K562 (cell line): Measurements from ENCODE around the gene LMAN1. TPM values are rescaled to one million over a fixed set of nuclear protein-coding genes. Genes with fewer than 3 reads are reported as not detected.

ENCODE experiments used
- ATAC-seq: fragments of 200-7000 bp; cut with Tn5 transposase; 3 replicates; pipeline ENCODE4 v1.9.1; 2020; ENCODE audit warnings: moderate library complexity
- BruUV-seq: library from RNA; stranded (reverse); fragments of 400-500 nt; replicated peaks from 2 replicates; lab custom pipeline; 2021; lab: Mats Ljungman, UMichigan
- CTCF ChIA-PET: fragments of 300-600 bp; formaldehyde crosslinking; extraction: SDS; loops from one replicate; lab custom pipeline; 2021; ENCODE audit warnings: low intra/inter-chr PET ratio; lab: Yijun Ruan, JAX
- POLR2A ChIA-PET: fragments of 300-600, 350-650 bp; sonication (Branson Sonifier 250); formaldehyde crosslinking; extraction: SDS; loops from one replicate; lab custom pipeline; 2021; ENCODE audit warnings: antibody characterized with exemption, inconsistent platforms; lab: Yijun Ruan, JAX
- DNase-seq, 4 experiments: peaks; one replicate each; pipeline versions ENCODE4 v3.0.0 to v3.0.0-alpha.2; 2011 to 2018; ENCODE audit warnings: low spot score in 3 of 4, mixed read lengths in 3 of 4; ENCODE audit errors: extremely low read depth in 1 of 4
- FAIRE-seq: peaks from 2 replicates; lab custom pipeline; 2011; peaks lifted over from hg19 to GRCh38; lab: Jason Lieb, UNC
- H2AFZ ChIP-seq: 2 replicates; pipeline ENCODE4 v1.6.0; 2011; ENCODE audit warnings: low read depth, low read length, control low read depth, inconsistent platforms
- H3K27ac ChIP-seq: fragments of 200-600 bp; 3 replicates; pipeline ENCODE4 v1.8.0; 2011; ENCODE audit warnings: low read depth, mild to moderate bottlenecking, control low read depth, inconsistent platforms, low read length, moderate library complexity, mixed read lengths; ENCODE audit errors: extremely low read depth
- H3K27me3 ChIP-seq, 2 experiments: fragments of 300-600 bp in 1 of 2; 2 replicates in 1 of 2; 3 replicates in 1 of 2; pipeline versions ENCODE4 v1.6.0 to v1.8.0; 2011; ENCODE audit warnings: inconsistent platforms in 2 of 2, low read length in 2 of 2, mild to moderate bottlenecking in 1 of 2, mixed read lengths in 1 of 2, moderate library complexity in 1 of 2; ENCODE audit not compliant: control insufficient read depth in 2 of 2, insufficient read depth in 2 of 2
- H3K36me3 ChIP-seq: fragments of 300-600 bp; 3 replicates; pipeline ENCODE4 v1.8.0; 2011; ENCODE audit warnings: mild to moderate bottlenecking, low read length, inconsistent platforms; ENCODE audit not compliant: control insufficient read depth, insufficient read depth
- H3K4me1 ChIP-seq, 2 experiments: fragments of 200-600 bp in 1 of 2; replicated peaks in 1 of 2; 2 replicates in 1 of 2; 3 replicates in 1 of 2; pipeline versions ENCODE4 v1.5.1 to v1.8.0; 2011; ENCODE audit warnings: inconsistent platforms in 2 of 2, low read length in 2 of 2, mild to moderate bottlenecking in 1 of 2, mixed read lengths in 1 of 2, moderate library complexity in 1 of 2; ENCODE audit not compliant: control insufficient read depth in 2 of 2, insufficient read depth in 2 of 2
- H3K4me2 ChIP-seq: 2 replicates; pipeline ENCODE4 v1.6.1; 2011; ENCODE audit warnings: low read length, control low read depth, inconsistent platforms, mixed read lengths; ENCODE audit not compliant: insufficient read depth
- H3K4me3 ChIP-seq: fragments of 200-600 bp; sonication (generic), shearing (Covaris generic); 2 replicates; pipeline ENCODE4 v1.5.1; 2016; ENCODE audit warnings: control low read depth, inconsistent platforms
- H3K79me2 ChIP-seq: fragments of 200-600 bp; 3 replicates; pipeline ENCODE4 v1.8.0; 2011; ENCODE audit warnings: low read length, inconsistent platforms; ENCODE audit not compliant: control insufficient read depth, insufficient read depth
- H3K9ac ChIP-seq, 2 experiments: 2 replicates each; pipeline versions ENCODE4 v1.6.0 to v1.6.1; 2011; ENCODE audit warnings: low read depth in 2 of 2, low read length in 2 of 2, control low read depth in 1 of 2, inconsistent platforms in 1 of 2, mild to moderate bottlenecking in 1 of 2, mixed read lengths in 1 of 2; ENCODE audit not compliant: insufficient read depth in 1 of 2
- H3K9me1 ChIP-seq: one replicate; pipeline ENCODE4 v1.6.0; 2011; ENCODE audit warnings: inconsistent platforms, mild to moderate bottlenecking, low read length, moderate library complexity; ENCODE audit not compliant: control insufficient read depth, insufficient read depth
- H3K9me3 ChIP-seq: replicated peaks from 2 replicates; pipeline ENCODE4 v1.5.1; 2011; ENCODE audit warnings: low read depth, low read length, inconsistent platforms; ENCODE audit not compliant: control insufficient read depth, insufficient read depth
- H4K20me1 ChIP-seq: replicated peaks from 2 replicates; pipeline ENCODE4 v1.6.1; 2011; ENCODE audit warnings: low read length, inconsistent platforms, mixed read lengths; ENCODE audit not compliant: control insufficient read depth, insufficient read depth
- ADNP ChIP-seq: fragments of 200-800 bp; sonication (Bioruptor generic); IDR thresholded peaks from 2 replicates; pipeline ENCODE4 v1.6.1; 2016; ENCODE audit warnings: missing genetic modification characterization, missing compliant biosample characterization
- CBX2 ChIP-seq: fragments of 200-600 bp; sonication (generic); IDR thresholded peaks from one replicate; pipeline ENCODE4 v1.6.1; 2012; ENCODE audit warnings: mild to moderate bottlenecking, low read length, inconsistent platforms; ENCODE audit not compliant: insufficient read depth, poor library complexity, severe bottlenecking
- ELF4 ChIP-seq: fragments of 450-650 bp; formaldehyde crosslinking; IDR thresholded peaks from 2 replicates; pipeline ENCODE4 v1.4.0; 2022; ENCODE audit warnings: missing genetic modification characterization
- GATAD2B ChIP-seq: fragments of 450-650 bp; IDR thresholded peaks from 2 replicates; pipeline ENCODE4 v1.6.1; 2017; ENCODE audit warnings: mild to moderate bottlenecking, borderline replicate concordance
- NRF1 ChIP-seq, 2 experiments: fragments of 450-650 bp; IDR thresholded peaks in 1 of 2; conservative IDR thresholded peaks in 1 of 2; 2 replicates each; pipeline ENCODE4 v1.6.1; 2014; ENCODE audit warnings: mild to moderate bottlenecking in 2 of 2
- PKNOX1 ChIP-seq: fragments of 450-650 bp; IDR thresholded peaks from 2 replicates; pipeline ENCODE4 v1.6.1; 2016
- POLR2B ChIP-seq: fragments of 450-650 bp; IDR thresholded peaks from 2 replicates; pipeline ENCODE4 v1.6.1; 2018; ENCODE audit warnings: low read depth; ENCODE audit not compliant: partially characterized antibody
- RUNX1 ChIP-seq: sonication (generic); IDR thresholded peaks from 2 replicates; pipeline ENCODE4 v1.6.1; 2016; ENCODE audit warnings: antibody characterized with exemption, low read depth
- SPI1 ChIP-seq: IDR thresholded peaks from 2 replicates; pipeline ENCODE4 v1.6.1; 2011; ENCODE audit warnings: low read depth, low read length, control low read depth, borderline replicate concordance
- ZHX1 ChIP-seq: fragments of 150-350 bp; conservative IDR thresholded peaks from 2 replicates; pipeline ENCODE4 v1.6.1; 2014; ENCODE audit warnings: low read length
- ZNF140 ChIP-seq: fragments of 250-450 bp; sonication (Bioruptor Pico); IDR thresholded peaks from 2 replicates; pipeline ENCODE4 v1.8.0; 2021; ENCODE audit warnings: moderate library complexity, mild to moderate bottlenecking, inconsistent platforms
- ZNF146 ChIP-seq: IDR thresholded peaks from one replicate; pipeline ENCODE4 v1.6.1; 2018; ENCODE audit warnings: missing compliant biosample characterization; ENCODE audit not compliant: unreplicated experiment
- ZSCAN32 ChIP-seq: fragments of 450-650 bp; formaldehyde crosslinking; IDR thresholded peaks from 2 replicates; pipeline ENCODE4 v1.4.0; 2020; ENCODE audit warnings: mild to moderate bottlenecking, moderate library complexity
- WGBS: fragments of 100-300 bp; shearing (Covaris generic); methylation state at CpG from one replicate; pipeline ENCODE4 v1.1.6; 2016; ENCODE audit warnings: low coverage, mixed read lengths; ENCODE audit not compliant: insufficient coverage; ENCODE audit errors: missing lambda C conversion rate; 5-methylcytosine and 5-hydroxymethylcytosine counted together
- in situ Hi-C: fragments of 300-500 bp; cut with MboI; formaldehyde crosslinking; loops from 4 replicates; pipeline ENCODE4 v1.15.0; 2018; ENCODE audit warnings: inconsistent platforms, mixed read lengths
- intact Hi-C: fragments of 100-400 bp; cut with micrococcal nuclease; formaldehyde crosslinking; loops from 2 replicates; pipeline ENCODE4 v1.14.2; 2022
- polyA plus RNA-seq, 8 experiments: library from polyadenylated mRNA; depleted of rRNA in 4 of 8; stranded (reverse) in 5 of 8; unstranded in 3 of 8; fragments of >200 nt; fragmentation: Nextera tagmentation in 2 of 8; fragmentation: Illumina TruSeq in 1 of 8; extraction: Ambion mirVana in 2 of 8; extraction: Trizol in 1 of 8; gene quantifications; 2 replicates each; pipeline versions ENCODE4 v1.2.1 to v1.2.3, GENCODE V29; 2011 to 2014; ENCODE audit warnings: inconsistent platforms in 1 of 8, missing spikeins in 1 of 8
- total RNA-seq, 7 experiments: library from RNA; depleted of rRNA in 6 of 7; stranded (reverse); fragments of >200 nt in 6 of 7; fragmentation: Illumina TruSeq in 2 of 7; extraction: Trizol in 2 of 7; gene quantifications; 2 replicates each; pipeline versions ENCODE4 v1.2.1 to v1.2.3, GENCODE V29; 2011 to 2021; ENCODE audit warnings: low replicate concordance in 1 of 7
- TF ChIP-seq, protein P1 (sequence below): IDR thresholded peaks from 2 replicates; pipeline ENCODE4 v1.6.1; 2016; ENCODE audit warnings: missing genetic modification characterization, missing compliant biosample characterization
- TF ChIP-seq, protein P2 (sequence below): fragments of 450-650 bp; formaldehyde crosslinking; IDR thresholded peaks from 2 replicates; pipeline ENCODE4 v1.4.0; 2022; ENCODE audit warnings: missing genetic modification characterization

LMAN1 gene
- total and polyA plus RNA-seq, 9 of the 15 experiments (the other 6 are each of a cell fraction or from before 2014, with no cell fraction given) = 18.8 to 108 (median 71.2) TPM

DNA sequence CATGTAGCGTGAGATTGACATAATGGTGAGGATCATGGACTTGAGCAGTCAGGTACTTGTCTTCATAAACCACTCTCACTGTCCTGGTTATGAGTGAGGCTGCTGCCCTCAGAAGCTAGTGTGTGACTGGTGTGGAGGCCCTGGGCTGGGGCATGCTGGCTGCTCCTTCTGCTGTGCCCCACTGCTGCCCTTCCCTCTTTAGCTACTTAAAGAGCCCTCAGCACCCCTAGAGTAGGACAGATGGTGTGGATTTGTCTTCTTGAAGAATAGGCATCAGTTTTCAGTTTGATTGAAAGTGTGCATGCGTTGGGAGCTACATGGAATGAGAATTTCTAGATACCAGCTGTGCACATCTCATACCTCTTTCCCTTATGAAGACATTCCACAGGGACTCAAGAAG is 56.1 kb downstream of the LMAN1 start:
- ATAC-seq = no peak
- Histone ChIP-seq H3K36me3 (no peaks in the 10 kb centered on the region), H4K20me1 (no peaks in the 10 kb centered on the region), H3K27me3 (peaks cover 3 to 38% of the 10 kb centered on the region in 2 experiments; a peak in 4 of 5 replicates), H3K27ac (no peak overlapping the region), H3K9ac (no peak overlapping the region), H3K9me3 (no peaks in the 10 kb centered on the region), H3K4me3 (no peak overlapping the region), H3K9me1 (no peaks in the 10 kb centered on the region), H3K4me2 (no peak overlapping the region), H2AFZ (no peak overlapping the region), H3K4me1 (no peaks in the 10 kb centered on the region), H3K79me2 (no peaks in the 10 kb centered on the region)
- FAIRE-seq = no peak
- ChIA-PET POLR2A (interaction anchor here (0.5 to 1.4 kb wide), 3 partner anchors 8 to 400 kb away, joined by 3 to 4 read pairs (median 4); no protein-coding TSS in a partner anchor), CTCF (no interaction called here)
- DNase-seq = no peak
- WGBS = 0% methylated on average over 2 of the region's 2 CpGs
- intact Hi-C loops = no loop called here
- in situ Hi-C loops = no loop called here
- BruUV-seq = no TSS peak
- TF ChIP-seq, protein P1, sequence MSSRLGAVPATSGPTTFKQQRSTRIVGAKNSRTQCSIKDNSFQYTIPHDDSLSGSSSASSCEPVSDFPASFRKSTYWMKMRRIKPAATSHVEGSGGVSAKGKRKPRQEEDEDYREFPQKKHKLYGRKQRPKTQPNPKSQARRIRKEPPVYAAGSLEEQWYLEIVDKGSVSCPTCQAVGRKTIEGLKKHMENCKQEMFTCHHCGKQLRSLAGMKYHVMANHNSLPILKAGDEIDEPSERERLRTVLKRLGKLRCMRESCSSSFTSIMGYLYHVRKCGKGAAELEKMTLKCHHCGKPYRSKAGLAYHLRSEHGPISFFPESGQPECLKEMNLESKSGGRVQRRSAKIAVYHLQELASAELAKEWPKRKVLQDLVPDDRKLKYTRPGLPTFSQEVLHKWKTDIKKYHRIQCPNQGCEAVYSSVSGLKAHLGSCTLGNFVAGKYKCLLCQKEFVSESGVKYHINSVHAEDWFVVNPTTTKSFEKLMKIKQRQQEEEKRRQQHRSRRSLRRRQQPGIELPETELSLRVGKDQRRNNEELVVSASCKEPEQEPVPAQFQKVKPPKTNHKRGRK (tag) = no peak
- TF ChIP-seq RUNX1 = no peak
- TF ChIP-seq CBX2 = no peak
- no peak for TF ChIP-seq ELF4 (CRISPR knock-in tag)
- no peak for TF ChIP-seq ZHX1
- no peak for TF ChIP-seq ZNF140
- no peak for TF ChIP-seq ZNF146 (CRISPR knock-in tag)
- no peak for TF ChIP-seq ZSCAN32
- no peak for TF ChIP-seq ADNP (tag)
- TF ChIP-seq, protein P2, sequence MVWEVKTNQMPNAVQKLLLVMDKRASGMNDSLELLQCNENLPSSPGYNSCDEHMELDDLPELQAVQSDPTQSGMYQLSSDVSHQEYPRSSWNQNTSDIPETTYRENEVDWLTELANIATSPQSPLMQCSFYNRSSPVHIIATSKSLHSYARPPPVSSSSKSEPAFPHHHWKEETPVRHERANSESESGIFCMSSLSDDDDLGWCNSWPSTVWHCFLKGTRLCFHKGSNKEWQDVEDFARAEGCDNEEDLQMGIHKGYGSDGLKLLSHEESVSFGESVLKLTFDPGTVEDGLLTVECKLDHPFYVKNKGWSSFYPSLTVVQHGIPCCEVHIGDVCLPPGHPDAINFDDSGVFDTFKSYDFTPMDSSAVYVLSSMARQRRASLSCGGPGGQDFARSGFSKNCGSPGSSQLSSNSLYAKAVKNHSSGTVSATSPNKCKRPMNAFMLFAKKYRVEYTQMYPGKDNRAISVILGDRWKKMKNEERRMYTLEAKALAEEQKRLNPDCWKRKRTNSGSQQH = no peak
- TF ChIP-seq NRF1 (conservative IDR thresholded peaks at IDR 0.05 in 1 of 2, IDR thresholded peaks at IDR 0.05 in 1 of 2) = no peak
- no peak for TF ChIP-seq PKNOX1
- TF ChIP-seq GATAD2B = no peak
- no peak for TF ChIP-seq SPI1
- no peak for TF ChIP-seq POLR2B
